B cell (primary cell): Measurements from ENCODE around the gene MGAT4B. TPM values are rescaled to one million over a fixed set of nuclear protein-coding genes. Genes with fewer than 3 reads are reported as not detected.

Experiments
- ATAC-seq: fragments of 200-7000 bp; cut with Tn5 transposase; one replicate; pipeline ENCODE4 v1.10.0; 2021; ENCODE audit warnings: low read depth, mild to moderate bottlenecking, moderate number of reproducible peaks, moderate library complexity
- CTCF ChIA-PET: fragments of 350-600 bp; sonication (Branson Sonifier 250); formaldehyde crosslinking; loops from one replicate; lab custom pipeline; 2021; ENCODE audit warnings: antibody characterized with exemption, inconsistent platforms; lab: Charles Lee
- POLR2A ChIA-PET: fragments of 350-600 bp; sonication (Branson Sonifier 250); formaldehyde crosslinking; loops from one replicate; lab custom pipeline; 2021; ENCODE audit warnings: antibody characterized with exemption; lab: Charles Lee
- DNase-seq: peaks from one replicate; pipeline ENCODE4 v3.0.0; 2013
- H2AFZ ChIP-seq: 2 replicates; pipeline ENCODE4 v1.6.1; 2012; ENCODE audit warnings: mild to moderate bottlenecking, low read depth, low read length; ENCODE audit not compliant: insufficient read depth, poor library complexity, severe bottlenecking
- H3K27ac ChIP-seq, 2 donors: 1 replicate in 1 of 2; 2 replicates in 1 of 2; pipeline ENCODE4 v1.5.1; 2012 to 2013; ENCODE audit warnings: low read length in 2 of 2, mild to moderate bottlenecking in 2 of 2, moderate library complexity in 1 of 2
- H3K27me3 ChIP-seq, 4 experiments: fragments of 200-600 bp in 1 of 4; sonication (generic) in 1 of 4; replicated peaks in 1 of 4; 1 replicate in 2 of 4; 2 replicates in 2 of 4; pipeline versions ENCODE4 v1.6.1 to v1.7.0; 2013 to 2016; ENCODE audit warnings: low read length in 3 of 4, mild to moderate bottlenecking in 2 of 4, mixed read lengths in 1 of 4, moderate library complexity in 1 of 4; ENCODE audit not compliant: insufficient read depth in 4 of 4, control insufficient read depth in 3 of 4; ENCODE audit errors: control extremely low read depth in 1 of 4
- H3K36me3 ChIP-seq, 2 experiments: replicated peaks in 1 of 2; 1 replicate in 1 of 2; 2 replicates in 1 of 2; pipeline versions ENCODE4 v1.6.1 to v1.7.1; 2013; ENCODE audit warnings: low read length in 1 of 2; ENCODE audit not compliant: insufficient read depth in 2 of 2, control insufficient read depth in 1 of 2; ENCODE audit errors: control extremely low read depth in 1 of 2, extremely low read depth in 1 of 2
- H3K4me1 ChIP-seq, 2 donors: fragments of 200-600 bp in 1 of 2; sonication (generic) in 1 of 2; 1 replicate in 1 of 2; 2 replicates in 1 of 2; pipeline versions ENCODE4 v1.5.1 to v1.6.1; 2013 to 2017; ENCODE audit warnings: low read length in 2 of 2; ENCODE audit not compliant: control insufficient read depth in 2 of 2, insufficient read depth in 2 of 2
- H3K4me2 ChIP-seq: replicated peaks from 2 replicates; pipeline ENCODE3; 2012; ENCODE audit warnings: mild to moderate bottlenecking, low read depth, low read length; ENCODE audit not compliant: poor library complexity, severe bottlenecking
- H3K4me3 ChIP-seq, 5 experiments: fragments of 200-600 bp in 1 of 5; sonication (generic) in 1 of 5; 1 replicate in 3 of 5; 2 replicates in 2 of 5; pipeline versions ENCODE4 v1.5.1 to v1.7.0; 2011 to 2016; ENCODE audit warnings: low read length in 4 of 5, mild to moderate bottlenecking in 4 of 5, low read depth in 2 of 5, control low read depth in 1 of 5, moderate library complexity in 1 of 5; ENCODE audit not compliant: insufficient read depth in 1 of 5; ENCODE audit errors: control extremely low read depth in 1 of 5, extremely low read depth in 1 of 5
- H3K79me2 ChIP-seq: fragments of 200-600 bp; sonication (generic); one replicate; pipeline ENCODE4 v1.6.0; 2016; ENCODE audit warnings: low read length; ENCODE audit not compliant: control insufficient read depth, insufficient read depth
- H3K9ac ChIP-seq: fragments of 200-600 bp; sonication (generic); 2 replicates; pipeline ENCODE4 v1.6.1; 2017; ENCODE audit warnings: mild to moderate bottlenecking, low read length, moderate library complexity
- H3K9me3 ChIP-seq, 3 donors: one replicate each; pipeline versions ENCODE4 v1.6.1 to v1.7.1; 2013; ENCODE audit warnings: low read length in 2 of 3; ENCODE audit not compliant: control insufficient read depth in 2 of 3, insufficient read depth in 1 of 3; ENCODE audit errors: control extremely low read depth in 1 of 3
- H4K20me1 ChIP-seq: 2 replicates; pipeline ENCODE4 v1.6.0; 2012; ENCODE audit warnings: mild to moderate bottlenecking, low read length; ENCODE audit not compliant: insufficient read depth, control insufficient read depth, poor library complexity, severe bottlenecking
- H3K27ac Mint-ChIP-seq: one replicate; pipeline ENCODE4 v1.8.0; 2021; ENCODE audit warnings: mixed read lengths
- H3K27me3 Mint-ChIP-seq: one replicate; pipeline ENCODE4 v1.8.0; 2021; ENCODE audit warnings: mixed read lengths
- H3K4me1 Mint-ChIP-seq: one replicate; pipeline ENCODE4 v1.8.0; 2021; ENCODE audit warnings: mixed read lengths
- H3K4me3 Mint-ChIP-seq: one replicate; pipeline ENCODE4 v1.8.0; 2021; ENCODE audit warnings: mixed read lengths
- H3K9me3 Mint-ChIP-seq: one replicate; pipeline ENCODE4 v1.8.0; 2022; ENCODE audit warnings: mixed read lengths; ENCODE audit not compliant: insufficient read depth
- CTCF ChIP-seq: fragments of 200-600 bp; IDR thresholded peaks from one replicate; pipeline ENCODE4 v1.8.0; 2022; ENCODE audit warnings: antibody characterized with exemption, mild to moderate bottlenecking
- EZH2 ChIP-seq: IDR thresholded peaks from 2 replicates; pipeline ENCODE4 v1.6.1; 2012; ENCODE audit warnings: borderline replicate concordance, low read depth, mild to moderate bottlenecking, moderate library complexity, low read length; ENCODE audit not compliant: insufficient read depth, poor library complexity, severe bottlenecking
- WGBS: methylation state at CpG from one replicate; pipeline ENCODE4 v1.1.5; 2013; ENCODE audit warnings: missing lambda C conversion rate; ENCODE audit not compliant: insufficient coverage; 5-methylcytosine and 5-hydroxymethylcytosine counted together
- intact Hi-C: fragments of 100-400 bp; cut with micrococcal nuclease; formaldehyde crosslinking; loops from one replicate; pipeline ENCODE4 v1.10.0; 2022
- polyA plus RNA-seq: library from polyadenylated mRNA; depleted of rRNA; stranded (reverse); fragments of >200 nt; gene quantifications from 2 replicates; pipeline ENCODE4 v1.2.3, GENCODE V29; 2012
- total RNA-seq, 2 donors: library from RNA; stranded (reverse); fragments of 120-200 nt in 1 of 2; gene quantifications; 1 replicate in 1 of 2; 2 replicates in 1 of 2; pipeline versions ENCODE4 v1.2.3 to v1.2.4, GENCODE V29; 2013 to 2022

The MGAT4B gene
- total and polyA plus RNA-seq, 2 donors (not counting 1 experiment from before 2014, with no cell fraction given) = 105 to 165 TPM

GRCh38 chr5:179823937-179824744 lies 17.5 kb upstream of the MGAT4B start:
- no peak overlapping the region for H3K4me3 Mint-ChIP-seq
- ATAC-seq (no peak), DNase-seq (no peak)
- ChIA-PET POLR2A (no interaction called here), CTCF (no interaction called here)
- intact Hi-C loops = no loop called here
- WGBS = 98% methylated on average over 22 of the region's 22 CpGs
- Histone ChIP-seq H3K79me2 (peaks cover 68% of the 10 kb centered on the region), H3K4me1 (peaks cover 22 to 28% of the 10 kb centered on the region in 2 donors), H2AFZ (no peak overlapping the region), H3K36me3 (peaks cover 2 to 56% of the 10 kb centered on the region in 2 experiments), H3K9ac (no peak overlapping the region), H3K4me2 (no peak overlapping the region), H3K27ac (no peak overlapping the region), H3K27me3 (no peaks in the 10 kb centered on the region), H4K20me1 (peaks cover 84% of the 10 kb centered on the region), H3K9me3 (no peaks in the 10 kb centered on the region), H3K4me3 (no peak overlapping the region)
- peak overlapping the region; percentile 20 for H3K27ac Mint-ChIP-seq
- no peak for TF ChIP-seq EZH2
- no peak for TF ChIP-seq CTCF
- H3K4me1 Mint-ChIP-seq = peaks cover 44% of the 10 kb centered on the region
- no peaks in the 10 kb centered on the region for H3K9me3 Mint-ChIP-seq
- no peaks in the 10 kb centered on the region for H3K27me3 Mint-ChIP-seq

- no peak overlapping the region for H3K4me3 ChIP-seq
- intact Hi-C loops = no loop called here
- WGBS = 83% methylated on average over 7 of the region's 8 CpGs
- no peak overlapping the region for H3K27ac ChIP-seq
- ChIA-PET POLR2A (interaction anchor here (0.7 to 1.0 kb wide), 7 partner anchors 8 to 90 kb away, joined by 3 to 5 read pairs (median 3); partner anchors contain the start of genes LTC4S and MAML1), CTCF (interaction anchor here (1.0 to 1.6 kb wide), 4 partner anchors 14 to 153 kb away, joined by 3 to 11 read pairs (median 5); partner anchors contain the start of gene MRNIP)
- H4K20me1 ChIP-seq = peaks cover 68% of the 10 kb centered on the region
- Mint-ChIP-seq H3K9me3 (no peaks in the 10 kb centered on the region), H3K4me3 (peak overlapping the region; percentile 98), H3K27me3 (no peaks in the 10 kb centered on the region), H3K4me1 (peaks cover 51% of the 10 kb centered on the region), H3K27ac (peak overlapping the region; percentile 98)
- ATAC-seq (no peak), DNase-seq (no peak)
- H3K9me3 ChIP-seq = no peaks in the 10 kb centered on the region
- H3K27me3 ChIP-seq = no peaks in the 10 kb centered on the region
- no peak overlapping the region for H3K9ac ChIP-seq
- no peak for TF ChIP-seq CTCF
- TF ChIP-seq EZH2 = no peak
- peaks cover 66% of the 10 kb centered on the region for H3K79me2 ChIP-seq
- peaks cover 2 to 43% of the 10 kb centered on the region in 2 experiments for H3K36me3 ChIP-seq
- peaks cover 31 to 42% of the 10 kb centered on the region in 2 donors for H3K4me1 ChIP-seq
- H3K4me2 ChIP-seq = peak overlapping the region; percentile 98
- no peak overlapping the region for H2AFZ ChIP-seq
Observed at GRCh38 chr5:179822444-179822990, 15.9 kb upstream of the MGAT4B start.
